SU-DHL-6 (cell line): ENCODE data around the gene IMPG2.

Experiments used
- H2AFZ ChIP-seq: fragments of 200-600 bp; sonication (generic); 2 replicates; pipeline ENCODE4 v1.6.1; 2014; ENCODE audit warnings: low read depth, mild to moderate bottlenecking, moderate library complexity, mixed read lengths, antibody characterized with exemption, low read length; ENCODE audit not compliant: severe bottlenecking
- H3F3A ChIP-seq: fragments of 200-600 bp; shearing (Covaris generic); 2 replicates; pipeline ENCODE4 v1.6.0; 2016; ENCODE audit warnings: antibody characterized with exemption, mild to moderate bottlenecking; ENCODE audit not compliant: insufficient read depth
- H3K27ac ChIP-seq: fragments of 200-600 bp; sonication (generic); 2 replicates; pipeline ENCODE4 v1.5.1; 2016; ENCODE audit warnings: low read depth, mild to moderate bottlenecking, low read length, moderate library complexity, mixed read lengths
- H3K27me3 ChIP-seq: fragments of 200-600 bp; sonication (generic), shearing (Covaris generic); 2 replicates; pipeline ENCODE4 v1.6.0; 2014; ENCODE audit warnings: mild to moderate bottlenecking, low read length
- H3K36me3 ChIP-seq: fragments of 200-600 bp; sonication (generic); 2 replicates; pipeline ENCODE4 v1.6.1; 2014; ENCODE audit warnings: mild to moderate bottlenecking, low read length, mixed read lengths
- H3K4me2 ChIP-seq: fragments of 300-600, 200-600 bp; shearing (Covaris generic), sonication (generic); 2 replicates; pipeline ENCODE4 v1.6.0; 2014; ENCODE audit warnings: low read length, low read depth, mild to moderate bottlenecking; ENCODE audit not compliant: poor library complexity, severe bottlenecking
- H3K4me3 ChIP-seq: fragments of 200-600 bp; sonication (generic); 2 replicates; pipeline ENCODE4 v1.5.1; 2014; ENCODE audit warnings: antibody characterized with exemption, low read length, mild to moderate bottlenecking, mixed read lengths; ENCODE audit not compliant: insufficient read depth, poor library complexity, severe bottlenecking
- H3K79me2 ChIP-seq: fragments of 200-600 bp; sonication (generic); 2 replicates; pipeline ENCODE4 v1.6.1; 2014; ENCODE audit warnings: mild to moderate bottlenecking, low read length, moderate library complexity; ENCODE audit not compliant: insufficient read depth
- H3K9ac ChIP-seq: fragments of 200-600 bp; sonication (generic); 2 replicates; pipeline ENCODE4 v1.7.0; 2014; ENCODE audit warnings: mild to moderate bottlenecking, low read length
- H3K9me2 ChIP-seq: fragments of 200-600 bp; sonication (generic); replicated peaks from 2 replicates; pipeline ENCODE4 v1.6.1; 2014; ENCODE audit warnings: low read length; ENCODE audit not compliant: insufficient read depth
- H3K9me3 ChIP-seq: fragments of 200-600 bp; sonication (generic); 2 replicates; pipeline ENCODE4 v1.6.1; 2014; ENCODE audit warnings: low read length, mixed read lengths; ENCODE audit not compliant: insufficient read depth
- H4K20me1 ChIP-seq: fragments of 200-600 bp; sonication (generic); 2 replicates; pipeline ENCODE4 v1.6.1; 2014; ENCODE audit warnings: low read depth, mild to moderate bottlenecking, antibody characterized with exemption, low read length, moderate library complexity, mixed read lengths
- EZH2phosphoT487 ChIP-seq: fragments of 200-600 bp; sonication (generic), shearing (Covaris generic); conservative IDR thresholded peaks from 2 replicates; pipeline ENCODE4 v1.6.1; 2018; ENCODE audit warnings: mild to moderate bottlenecking, antibody characterized with exemption, low read length, moderate library complexity, mixed read lengths
- TF ChIP-seq, protein P1 (sequence below): fragments of 200-600 bp; sonication (generic); IDR thresholded peaks from one replicate; pipeline ENCODE4 v1.5.1; 2017; ENCODE audit warnings: antibody characterized with exemption, mild to moderate bottlenecking, low read length, moderate library complexity; ENCODE audit not compliant: insufficient read depth, poor library complexity, severe bottlenecking

IMPG2 gene

DNA sequence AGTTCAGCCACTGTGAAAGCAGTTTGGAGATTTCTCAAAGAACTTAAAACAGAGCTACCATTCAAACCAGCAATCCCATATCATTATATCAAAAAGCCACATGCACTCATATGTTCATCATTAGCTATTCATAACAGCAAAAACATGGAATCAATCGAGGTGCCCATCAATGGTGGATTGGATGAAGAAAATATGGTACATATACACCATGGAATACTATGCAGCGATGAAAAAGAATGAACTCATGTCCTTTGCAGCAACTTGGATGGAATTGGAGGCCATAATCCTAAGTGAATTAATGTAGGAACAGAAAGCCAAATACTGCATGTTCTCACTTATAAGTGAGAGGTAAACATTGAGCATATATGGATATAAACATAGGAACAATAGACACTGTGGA, 32.1 kb downstream of the IMPG2 start:
- H2AFZ ChIP-seq: no peak overlapping the region
- H3K79me2 ChIP-seq: no peaks in the 10 kb centered on the region
- H3F3A ChIP-seq: no peaks in the 10 kb centered on the region
- no peaks in the 10 kb centered on the region for H3K9me3 ChIP-seq
- H3K9ac ChIP-seq: no peak overlapping the region
- no peaks in the 10 kb centered on the region for H3K36me3 ChIP-seq
- no peak overlapping the region for H3K4me3 ChIP-seq
- H3K27ac ChIP-seq: no peak overlapping the region
- TF ChIP-seq, protein P1, sequence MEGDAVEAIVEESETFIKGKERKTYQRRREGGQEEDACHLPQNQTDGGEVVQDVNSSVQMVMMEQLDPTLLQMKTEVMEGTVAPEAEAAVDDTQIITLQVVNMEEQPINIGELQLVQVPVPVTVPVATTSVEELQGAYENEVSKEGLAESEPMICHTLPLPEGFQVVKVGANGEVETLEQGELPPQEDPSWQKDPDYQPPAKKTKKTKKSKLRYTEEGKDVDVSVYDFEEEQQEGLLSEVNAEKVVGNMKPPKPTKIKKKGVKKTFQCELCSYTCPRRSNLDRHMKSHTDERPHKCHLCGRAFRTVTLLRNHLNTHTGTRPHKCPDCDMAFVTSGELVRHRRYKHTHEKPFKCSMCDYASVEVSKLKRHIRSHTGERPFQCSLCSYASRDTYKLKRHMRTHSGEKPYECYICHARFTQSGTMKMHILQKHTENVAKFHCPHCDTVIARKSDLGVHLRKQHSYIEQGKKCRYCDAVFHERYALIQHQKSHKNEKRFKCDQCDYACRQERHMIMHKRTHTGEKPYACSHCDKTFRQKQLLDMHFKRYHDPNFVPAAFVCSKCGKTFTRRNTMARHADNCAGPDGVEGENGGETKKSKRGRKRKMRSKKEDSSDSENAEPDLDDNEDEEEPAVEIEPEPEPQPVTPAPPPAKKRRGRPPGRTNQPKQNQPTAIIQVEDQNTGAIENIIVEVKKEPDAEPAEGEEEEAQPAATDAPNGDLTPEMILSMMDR: no peak
- TF ChIP-seq EZH2phosphoT487: no peak
- no peaks in the 10 kb centered on the region for H4K20me1 ChIP-seq
- no peaks in the 10 kb centered on the region; the same call in 1 of the 2 replicates for H3K9me2 ChIP-seq
- no peaks in the 10 kb centered on the region for H3K27me3 ChIP-seq
- no peak overlapping the region for H3K4me2 ChIP-seq

- H3K9me3 ChIP-seq: no peaks in the 10 kb centered on the region
- TF ChIP-seq EZH2phosphoT487: no peak
- TF ChIP-seq, protein P1: no peak
- no peak overlapping the region for H3K9ac ChIP-seq
- no peak overlapping the region for H3K4me2 ChIP-seq
- H3K4me3 ChIP-seq: no peak overlapping the region
- H3K27ac ChIP-seq: no peak overlapping the region
- H2AFZ ChIP-seq: no peak overlapping the region
- H3K79me2 ChIP-seq: no peaks in the 10 kb centered on the region
- H3K27me3 ChIP-seq: no peaks in the 10 kb centered on the region
- no peaks in the 10 kb centered on the region; the same call in 1 of the 2 replicates for H3K9me2 ChIP-seq
- H3F3A ChIP-seq: no peaks in the 10 kb centered on the region
- H3K36me3 ChIP-seq: no peaks in the 10 kb centered on the region
- H4K20me1 ChIP-seq: no peaks in the 10 kb centered on the region
These were observed 35.6 kb downstream of the IMPG2 start for GRCh38 chr3:101284757-101285156.

DNA sequence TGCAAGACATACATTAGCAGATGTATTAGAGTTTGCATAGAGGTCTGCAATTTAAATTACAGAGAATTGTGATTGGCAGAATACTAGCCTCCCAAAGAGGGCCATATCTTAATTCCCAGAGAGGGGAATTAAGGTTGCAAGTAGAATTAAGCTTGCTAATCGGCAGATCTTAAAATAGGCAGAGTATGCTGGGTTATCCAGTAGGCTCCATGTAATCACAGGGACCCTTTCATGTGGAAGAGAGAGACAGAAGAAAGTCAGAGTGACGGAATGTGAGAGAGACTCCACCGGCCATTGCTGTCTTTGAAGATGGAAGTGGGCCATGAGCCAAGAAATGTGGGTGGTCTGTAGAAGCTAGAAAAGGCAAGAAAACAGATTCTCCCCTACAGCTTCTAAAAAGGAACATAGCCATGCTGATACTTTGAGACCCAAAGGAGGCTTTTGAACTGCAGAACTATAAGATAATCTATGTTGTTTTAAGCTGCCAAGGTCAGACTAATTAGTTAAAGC, 38.8 kb downstream of the IMPG2 start:
- Histone ChIP-seq H3K9me3 (no peaks in the 10 kb centered on the region), H3K4me3 (no peak overlapping the region), H4K20me1 (no peaks in the 10 kb centered on the region), H3F3A (no peaks in the 10 kb centered on the region), H3K9ac (no peak overlapping the region), H3K79me2 (no peaks in the 10 kb centered on the region), H3K9me2 (no peaks in the 10 kb centered on the region; the same call in 1 of the 2 replicates), H3K27me3 (no peaks in the 10 kb centered on the region), H2AFZ (no peak overlapping the region), H3K36me3 (no peaks in the 10 kb centered on the region), H3K4me2 (no peak overlapping the region), H3K27ac (no peak overlapping the region)
- TF ChIP-seq EZH2phosphoT487: no peak
- TF ChIP-seq, protein P1: no peak
